PC-3 (cell line): ENCODE results near the gene RAB44.

Experiments
- CTCF ChIP-seq: fragments of 300-600 bp; sonication (generic); conservative IDR thresholded peaks from 2 replicates; pipeline ENCODE4 v1.5.1; 2017; ENCODE audit warnings: antibody characterized with exemption, low read depth, mild to moderate bottlenecking, low read length
- EZH2 ChIP-seq: fragments of 300-600 bp; sonication (generic); IDR thresholded peaks from one replicate; pipeline ENCODE4 v1.6.1; 2017; ENCODE audit warnings: antibody characterized with exemption, mild to moderate bottlenecking, low read length; ENCODE audit not compliant: unreplicated experiment
- EZH2phosphoT487 ChIP-seq: fragments of 300-600 bp; sonication (generic); IDR thresholded peaks from 2 replicates; pipeline ENCODE4 v1.6.1; 2018; ENCODE audit warnings: mild to moderate bottlenecking, antibody characterized with exemption, low read length, borderline replicate concordance

DNA sequence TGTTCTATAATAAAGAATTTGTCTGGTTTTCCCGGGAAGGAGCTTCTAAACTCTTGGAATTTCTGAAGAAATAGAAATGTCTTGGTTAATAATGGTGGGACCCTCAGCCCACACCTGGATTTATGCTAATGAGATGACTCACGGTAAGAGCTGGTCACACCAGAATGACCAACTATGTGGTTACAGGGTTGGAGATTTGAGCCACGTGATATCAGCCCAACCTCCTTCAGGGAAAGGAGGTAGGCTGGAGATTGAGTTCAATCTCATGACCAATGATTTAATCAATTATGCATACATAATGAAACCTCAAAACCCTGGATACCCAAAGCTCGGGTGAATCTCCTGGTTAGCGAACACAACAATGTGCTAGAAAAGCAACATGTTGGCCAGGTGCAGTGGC lies 41.2 kb upstream of the RAB44 start:
- TF ChIP-seq CTCF: no peak
- TF ChIP-seq EZH2phosphoT487: no peak
- TF ChIP-seq EZH2: no peak
